ENCODE measurements around the gene SUV39H1.

DNA sequence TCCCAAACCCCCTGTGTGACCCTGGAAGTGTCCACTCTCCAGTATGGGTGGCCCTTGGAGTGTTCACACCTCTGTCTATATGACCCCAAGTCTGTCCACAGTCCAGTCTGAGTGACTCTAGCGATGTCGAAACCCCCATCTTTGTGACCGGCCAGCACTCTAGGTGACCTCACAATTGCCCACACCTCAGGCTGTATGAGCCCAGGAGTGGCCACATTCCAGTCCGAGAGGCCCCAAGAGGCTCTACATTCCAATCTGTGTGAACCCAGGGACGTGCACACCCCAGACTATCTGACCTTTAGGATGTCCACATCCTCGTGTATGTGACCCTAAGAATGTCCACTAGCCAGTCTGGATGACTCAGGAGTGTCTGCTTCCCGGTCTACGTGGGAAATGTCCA lies 57.7 kb downstream of the SUV39H1 start:
- TF ChIP-seq, protein P1, sequence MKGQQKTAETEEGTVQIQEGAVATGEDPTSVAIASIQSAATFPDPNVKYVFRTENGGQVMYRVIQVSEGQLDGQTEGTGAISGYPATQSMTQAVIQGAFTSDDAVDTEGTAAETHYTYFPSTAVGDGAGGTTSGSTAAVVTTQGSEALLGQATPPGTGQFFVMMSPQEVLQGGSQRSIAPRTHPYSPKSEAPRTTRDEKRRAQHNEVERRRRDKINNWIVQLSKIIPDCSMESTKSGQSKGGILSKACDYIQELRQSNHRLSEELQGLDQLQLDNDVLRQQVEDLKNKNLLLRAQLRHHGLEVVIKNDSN (CRISPR knock-in tag; IDR thresholded peaks at IDR 0.05), result no peak
- TF ChIP-seq, protein P2, sequence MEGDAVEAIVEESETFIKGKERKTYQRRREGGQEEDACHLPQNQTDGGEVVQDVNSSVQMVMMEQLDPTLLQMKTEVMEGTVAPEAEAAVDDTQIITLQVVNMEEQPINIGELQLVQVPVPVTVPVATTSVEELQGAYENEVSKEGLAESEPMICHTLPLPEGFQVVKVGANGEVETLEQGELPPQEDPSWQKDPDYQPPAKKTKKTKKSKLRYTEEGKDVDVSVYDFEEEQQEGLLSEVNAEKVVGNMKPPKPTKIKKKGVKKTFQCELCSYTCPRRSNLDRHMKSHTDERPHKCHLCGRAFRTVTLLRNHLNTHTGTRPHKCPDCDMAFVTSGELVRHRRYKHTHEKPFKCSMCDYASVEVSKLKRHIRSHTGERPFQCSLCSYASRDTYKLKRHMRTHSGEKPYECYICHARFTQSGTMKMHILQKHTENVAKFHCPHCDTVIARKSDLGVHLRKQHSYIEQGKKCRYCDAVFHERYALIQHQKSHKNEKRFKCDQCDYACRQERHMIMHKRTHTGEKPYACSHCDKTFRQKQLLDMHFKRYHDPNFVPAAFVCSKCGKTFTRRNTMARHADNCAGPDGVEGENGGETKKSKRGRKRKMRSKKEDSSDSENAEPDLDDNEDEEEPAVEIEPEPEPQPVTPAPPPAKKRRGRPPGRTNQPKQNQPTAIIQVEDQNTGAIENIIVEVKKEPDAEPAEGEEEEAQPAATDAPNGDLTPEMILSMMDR (IDR thresholded peaks at IDR 0.05), result no peak

Measured in WTC11 (cell line).